AG04449 (cell line): ENCODE results near the gene EDIL3.

ENCODE experiments used
- CTCF ChIA-PET: fragments of 350-600 bp; formaldehyde crosslinking; extraction: SDS; loops from one replicate; lab custom pipeline; 2021; ENCODE audit warnings: antibody characterized with exemption; lab: Yijun Ruan, JAX
- POLR2A ChIA-PET: fragments of 400-600, 350-600 bp; formaldehyde crosslinking; extraction: SDS; loops from one replicate; lab custom pipeline; 2020; ENCODE audit warnings: antibody characterized with exemption, inconsistent platforms; lab: Yijun Ruan, JAX
- DNase-seq: peaks from one replicate; pipeline ENCODE4 v3.0.0-alpha.2; 2010; ENCODE audit warnings: low read depth, low spot score
- H3K4me3 ChIP-seq: 2 replicates; pipeline ENCODE4 v1.5.1; 2011; ENCODE audit warnings: low read depth, mild to moderate bottlenecking, control low read depth, low read length
- CTCF ChIP-seq: IDR thresholded peaks from one replicate; pipeline ENCODE4 v1.5.1; 2011; ENCODE audit warnings: mild to moderate bottlenecking, moderate library complexity, low read length, control low read depth, inconsistent platforms; ENCODE audit not compliant: insufficient read depth; ENCODE audit errors: missing control alignments

EDIL3 gene

GRCh38 chr5:84392836-84393235 is 8.2 kb upstream of the EDIL3 start:
- no peak overlapping the region for H3K4me3 ChIP-seq
- DNase-seq, result no peak
- no peak for TF ChIP-seq CTCF
- CTCF ChIA-PET, result no interaction called here
- POLR2A ChIA-PET, result no interaction called here

- TF ChIP-seq CTCF, result no peak
- DNase-seq, result no peak
- POLR2A ChIA-PET, result interaction anchor here (0.9 to 1.4 kb wide), 2 partner anchors 461 to 664 kb away, joined by 4 read pairs; no protein-coding TSS in a partner anchor
- H3K4me3 ChIP-seq, result peak overlapping the region; percentile 91
- CTCF ChIA-PET, result interaction anchor here (1.0 to 2.1 kb wide), 5 partner anchors 9 to 668 kb away, joined by 3 to 6 read pairs (median 3); no protein-coding TSS in a partner anchor
Observed at GRCh38 chr5:84385705-84386104, 1.0 kb upstream of the EDIL3 start.

GRCh38 chr5:84383816-84384603 is 670 bp downstream of the EDIL3 start:
- DNase-seq, result no peak
- no peak for TF ChIP-seq CTCF
- peak overlapping the region; percentile 91 for H3K4me3 ChIP-seq
- ChIA-PET POLR2A (interaction anchor here (0.6 to 1.4 kb wide), 7 partner anchors 20 to 662 kb away, joined by 3 to 5 read pairs (median 4); no protein-coding TSS in a partner anchor), CTCF (interaction anchor here (1.2 to 2.1 kb wide), 4 partner anchors 11 to 666 kb away, joined by 3 to 6 read pairs (median 4); no protein-coding TSS in a partner anchor)

- DNase-seq, result no peak
- ChIA-PET CTCF (interaction anchor here (0.7 to 1.9 kb wide), 5 partner anchors 10 to 666 kb away, joined by 3 to 6 read pairs (median 3); no protein-coding TSS in a partner anchor), POLR2A (interaction anchor here (0.6 to 1.4 kb wide), 3 partner anchors 358 to 661 kb away, joined by 3 to 4 read pairs (median 3); no protein-coding TSS in a partner anchor)
Observed at GRCh38 chr5:84383296-84383815, 1.3 kb downstream of the EDIL3 start.

GRCh38 chr5:84382363-84383295 is 2.1 kb downstream of the EDIL3 start:
- peak overlapping the region; percentile 91 for H3K4me3 ChIP-seq
- POLR2A ChIA-PET, result interaction anchor here (0.6 to 1.4 kb wide), 5 partner anchors 112 to 661 kb away, joined by 3 to 4 read pairs (median 3); no protein-coding TSS in a partner anchor
- no peak for TF ChIP-seq CTCF
- DNase-seq, result no peak
- CTCF ChIA-PET, result interaction anchor here (0.7 to 1.9 kb wide), 7 partner anchors 11 to 670 kb away, joined by 3 to 6 read pairs (median 3); no protein-coding TSS in a partner anchor

More at GRCh38 chr5:84383296-84383815, 1.3 kb downstream of the EDIL3 start:
- no peak for TF ChIP-seq CTCF
- peak overlapping the region; percentile 91 for H3K4me3 ChIP-seq
